Adrenal gland (tissue), 12 donors: ENCODE results near the gene TRAPPC5. TPM values are rescaled to one million over a fixed set of nuclear protein-coding genes. Genes with fewer than 3 reads are reported as not detected.

Experiments used
- DNase-seq, 7 donors: peaks; one replicate each; pipeline ENCODE4 v3.0.0-alpha.2; 2019 to 2020
- H3K27ac ChIP-seq, 5 donors: fragments of 200-600 bp; sonication (generic) in 4 of 5; 1 replicate in 3 of 5; 2 replicates in 2 of 5; pipeline versions ENCODE4 v1.5.1 to v1.8.0; 2016 to 2020; ENCODE audit warnings: mild to moderate bottlenecking in 1 of 5
- H3K27me3 ChIP-seq: fragments of 200-600 bp; 2 replicates; pipeline ENCODE4 v1.8.0; 2021
- H3K36me3 ChIP-seq, 2 donors: fragments of 200-600 bp; replicated peaks in 1 of 2; 1 replicate in 1 of 2; 2 replicates in 1 of 2; pipeline versions ENCODE4 v1.5.1 to v1.8.0; 2018 to 2022
- H3K4me1 ChIP-seq, 2 donors: fragments of 200-600 bp; replicated peaks in 1 of 2; 1 replicate in 1 of 2; 2 replicates in 1 of 2; pipeline versions ENCODE4 v1.5.1 to v1.8.0; 2018 to 2021
- H3K4me3 ChIP-seq, 4 donors: fragments of 200-600 bp; sonication (generic) in 3 of 4; one replicate each; pipeline ENCODE4 v1.5.1; 2016 to 2018
- H3K9me3 ChIP-seq, 3 donors: fragments of 200-600 bp; sonication (generic) in 1 of 3; replicated peaks in 1 of 3; 1 replicate in 2 of 3; 2 replicates in 1 of 3; pipeline versions ENCODE4 v1.5.1 to v1.8.0; 2016 to 2021
- CTCF ChIP-seq, 6 experiments: fragments of 450-650 bp in 4 of 6; fragments of 200-600 bp in 2 of 6; sonication (generic) in 1 of 6; IDR thresholded peaks; 1 replicate in 5 of 6; 2 replicates in 1 of 6; pipeline versions ENCODE4 v1.5.1 to v1.8.0; 2016 to 2021; ENCODE audit warnings: antibody characterized with exemption in 6 of 6, mild to moderate bottlenecking in 2 of 6, moderate library complexity in 1 of 6
- POLR2A ChIP-seq, 2 donors: fragments of 450-650 bp; IDR thresholded peaks; one replicate each; pipeline ENCODE4 v1.6.1; 2017; ENCODE audit warnings: antibody characterized with exemption in 2 of 2, mild to moderate bottlenecking in 2 of 2, moderate library complexity in 1 of 2
- WGBS, 4 donors: extraction: QIAGEN DNeasy Blood & Tissue Kit in 2 of 4; methylation state at CpG; one replicate each; pipeline versions ENCODE4 v1.1.5 to v1.1.7; 2013 to 2017; 5-methylcytosine and 5-hydroxymethylcytosine counted together
- intact Hi-C, 2 donors: fragments of 100-400 bp; cut with DNase I; formaldehyde crosslinking; loops; one replicate each; pipeline versions ENCODE4 v1.14.1 to v1.15.0; 2022 to 2023
- polyA plus RNA-seq, 3 donors: library from polyadenylated mRNA; stranded (reverse); fragments of 200-250 nt in 2 of 3; fragments of 350-450 nt in 1 of 3; fragmentation: Illumina TruSeq in 1 of 3; extraction: RNeasy Lipid Tissue Mini Kit (QIAGEN cat#74804) in 1 of 3; gene quantifications; one replicate each; pipeline ENCODE4 v1.2.3, GENCODE V29; 2013 to 2014
- total RNA-seq, 9 donors: library from RNA; depleted of rRNA in 4 of 9; stranded (reverse); fragments of >200 nt in 4 of 9; fragments of 120-200 nt in 1 of 9; fragmentation: NEBNext Ultra II Directional in 1 of 9; extraction: Animal tissue kit (Norgen Biotek cat#: 25700) in 1 of 9; gene quantifications; one replicate each; pipeline versions ENCODE4 v1.1.0 to v1.2.4, GENCODE V29; 2013 to 2023
- donor health status: healthy with polysubstance abuse.
- donor health status: Bipolar disorder and iron deficiency.
- donor health status: DM: yes; HTN: yes; CAD: no.
- donor health status: DM: no; HTN: no; CAD: no.
- donor health status: DM: no; HTN: no; CAD: no.
- donor health status: DM: yes; HTN: yes; CAD: no.

TRAPPC5 gene
- total and polyA plus RNA-seq, 12 donors: 5.6 to 502 (median 153) TPM

DNA sequence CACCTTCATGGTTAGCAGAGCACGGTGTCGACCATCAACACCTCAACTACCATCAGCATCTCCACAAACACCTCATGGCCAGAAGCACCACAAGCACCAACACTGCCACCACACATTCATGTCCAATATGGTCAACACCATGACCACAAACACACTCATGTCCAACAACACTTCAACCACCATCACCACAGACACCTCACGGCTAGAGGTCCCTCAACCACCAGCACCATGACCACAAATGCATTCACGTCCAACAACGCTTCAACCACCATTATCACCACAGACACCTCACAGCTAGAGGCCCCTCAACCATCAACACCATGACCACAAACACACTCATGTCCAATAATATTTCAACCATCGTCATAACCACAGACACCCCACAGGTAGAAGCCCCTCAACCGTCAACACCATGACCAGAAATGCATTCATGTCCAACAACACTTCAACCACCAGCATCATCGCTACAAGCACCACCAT, 10.2 kb downstream of the TRAPPC5 start:
- TF ChIP-seq CTCF (IDR thresholded peaks at IDR 0.05): no peak
- no peak for TF ChIP-seq POLR2A (IDR thresholded peaks at IDR 0.05)
- Histone ChIP-seq H3K4me3 (no peak overlapping the region), H3K27me3 (no peaks in the 10 kb centered on the region), H3K4me1 (no peaks in the 10 kb centered on the region), H3K9me3 (no peaks in the 10 kb centered on the region), H3K36me3 (no peaks in the 10 kb centered on the region), H3K27ac (no peak overlapping the region)
- no peak for DNase-seq
- intact Hi-C loops: no loop called here
- WGBS, 4 donors: 80 to 85% (median 83%) methylated on average over 7 to 8 of the region's 8 CpGs

GRCh38 chr19:7691497-7691896, 10.9 kb downstream of the TRAPPC5 start:
- no peaks in the 10 kb centered on the region for H3K4me1 ChIP-seq
- intact Hi-C loops: no loop called here

DNA sequence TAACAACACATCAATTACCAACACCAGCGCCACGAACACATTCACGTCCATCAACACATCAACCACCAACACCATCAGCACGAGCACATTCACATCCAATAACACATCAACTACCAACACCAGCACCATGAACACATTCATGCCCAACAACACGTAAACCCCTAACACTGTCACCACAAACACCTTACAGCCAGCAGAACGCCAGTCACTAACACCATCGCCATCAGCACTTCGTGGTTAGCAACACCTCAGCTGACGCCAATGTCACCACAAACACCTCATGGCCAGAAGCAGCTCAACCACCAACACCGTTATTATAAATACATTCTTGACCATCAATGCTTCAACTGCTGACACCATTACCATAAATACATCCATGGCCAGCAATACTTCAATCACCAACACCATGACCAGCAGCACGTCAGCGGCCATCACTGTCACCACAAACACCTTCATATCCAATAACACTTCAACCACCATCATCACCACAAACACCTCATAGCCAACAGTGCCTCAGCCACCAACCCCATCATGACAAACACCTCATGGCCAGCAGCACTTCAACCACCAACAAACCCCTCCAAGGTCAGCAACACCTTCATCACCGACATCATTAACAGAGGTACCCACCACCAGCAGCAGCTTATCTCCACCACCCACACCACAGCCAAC, 11.9 kb downstream of the TRAPPC5 start:
- Histone ChIP-seq H3K4me1 (no peaks in the 10 kb centered on the region), H3K4me3 (no peak overlapping the region), H3K27ac (no peak overlapping the region), H3K36me3 (no peaks in the 10 kb centered on the region), H3K27me3 (no peaks in the 10 kb centered on the region), H3K9me3 (no peaks in the 10 kb centered on the region)
- intact Hi-C loops: no loop called here
- DNase-seq: no peak
- TF ChIP-seq POLR2A (IDR thresholded peaks at IDR 0.05) (no peak), CTCF (IDR thresholded peaks at IDR 0.05) (no peak)
- WGBS, 4 donors: 63 to 90% (median 69%) methylated on average over 13 of the region's 13 CpGs

More at GRCh38 chr19:7691497-7691896, 10.9 kb downstream of the TRAPPC5 start:
- H3K9me3 ChIP-seq: no peaks in the 10 kb centered on the region
- TF ChIP-seq CTCF (IDR thresholded peaks at IDR 0.05) (no peak), POLR2A (IDR thresholded peaks at IDR 0.05) (no peak)
- H3K27ac ChIP-seq: no peak overlapping the region
- no peak overlapping the region for H3K4me3 ChIP-seq
- no peak for DNase-seq
- no peaks in the 10 kb centered on the region for H3K36me3 ChIP-seq
- no peaks in the 10 kb centered on the region for H3K27me3 ChIP-seq

GRCh38 chr19:7694499-7694898, 13.9 kb downstream of the TRAPPC5 start:
- Histone ChIP-seq H3K27me3 (peaks cover 5% of the 10 kb centered on the region), H3K4me3 (no peak overlapping the region), H3K9me3 (no peaks in the 10 kb centered on the region), H3K4me1 (no peaks in the 10 kb centered on the region), H3K36me3 (no peaks in the 10 kb centered on the region), H3K27ac (no peak overlapping the region)
- 53 to 62% (median 60%) methylated on average over 3 to 4 of the region's 4 CpGs for WGBS, 4 donors
- no peak for TF ChIP-seq CTCF (IDR thresholded peaks at IDR 0.05)
- TF ChIP-seq POLR2A (IDR thresholded peaks at IDR 0.05): no peak
- DNase-seq: no peak
- intact Hi-C loops: no loop called here
